H9 (cell line): Measurements from ENCODE around the gene CD46. TPM values are rescaled to one million over a fixed set of nuclear protein-coding genes. Genes with fewer than 3 reads are reported as not detected.

Experiments
- DNase-seq: peaks from one replicate; pipeline ENCODE4 v3.0.0-alpha.2; 2017
- H2AFZ ChIP-seq: one replicate; pipeline ENCODE4 v1.6.1; 2013; ENCODE audit warnings: mild to moderate bottlenecking, low read length, control low read depth, moderate library complexity
- H2AK5ac ChIP-seq: 2 replicates; pipeline ENCODE4 v1.6.1; 2013; ENCODE audit warnings: low read length, control low read depth, mixed read lengths; ENCODE audit not compliant: insufficient read length
- H2BK120ac ChIP-seq: one replicate; pipeline ENCODE4 v1.6.1; 2013; ENCODE audit warnings: low read depth, mild to moderate bottlenecking, low read length, control low read depth, inconsistent platforms; ENCODE audit not compliant: poor library complexity, severe bottlenecking
- H2BK12ac ChIP-seq: 2 replicates; pipeline ENCODE4 v1.6.1; 2013; ENCODE audit warnings: low read length, control low read depth, mixed read lengths, low read depth; ENCODE audit not compliant: insufficient read length
- H2BK15ac ChIP-seq: 2 replicates; pipeline ENCODE4 v1.6.1; 2013; ENCODE audit warnings: low read depth, low read length, control low read depth
- H2BK20ac ChIP-seq: one replicate; pipeline ENCODE4 v1.6.1; 2013; ENCODE audit warnings: low read depth, mild to moderate bottlenecking, low read length, control low read depth, inconsistent platforms; ENCODE audit not compliant: poor library complexity, severe bottlenecking
- H2BK5ac ChIP-seq: 2 replicates; pipeline ENCODE4 v1.6.1; 2013; ENCODE audit warnings: low read length, control low read depth, mixed read lengths; ENCODE audit not compliant: insufficient read length
- H3K14ac ChIP-seq: 2 replicates; pipeline ENCODE4 v1.6.1; 2013; ENCODE audit warnings: low read length, control low read depth; ENCODE audit not compliant: insufficient read depth
- H3K18ac ChIP-seq: 2 replicates; pipeline ENCODE4 v1.6.1; 2013; ENCODE audit warnings: low read depth, mild to moderate bottlenecking, mixed read lengths, low read length, control low read depth; ENCODE audit not compliant: insufficient read length
- H3K23ac ChIP-seq: 2 replicates; pipeline ENCODE4 v1.6.1; 2013; ENCODE audit warnings: low read length, control low read depth, mixed read lengths, low read depth; ENCODE audit not compliant: insufficient read length
- H3K23me2 ChIP-seq: 2 replicates; pipeline ENCODE4 v1.6.1; 2013; ENCODE audit warnings: low read depth, mild to moderate bottlenecking, mixed read lengths, low read length, control low read depth; ENCODE audit not compliant: insufficient read length, poor library complexity, severe bottlenecking
- H3K27ac ChIP-seq: 2 replicates; pipeline ENCODE4 v1.5.1; 2013; ENCODE audit warnings: low read length, control low read depth, mixed read lengths, low read depth; ENCODE audit not compliant: insufficient read length
- H3K27me3 ChIP-seq: 2 replicates; pipeline ENCODE4 v1.6.1; 2013; ENCODE audit warnings: low read length, control low read depth, inconsistent platforms; ENCODE audit not compliant: insufficient read depth
- H3K4ac ChIP-seq: 2 replicates; pipeline ENCODE4 v1.6.1; 2013; ENCODE audit warnings: low read depth, mild to moderate bottlenecking, control low read depth, inconsistent platforms, low read length, moderate library complexity
- H3K4me1 ChIP-seq: 2 replicates; pipeline ENCODE4 v1.6.1; 2013; ENCODE audit warnings: low read length, control low read depth, inconsistent platforms; ENCODE audit not compliant: insufficient read depth
- H3K4me2 ChIP-seq: 2 replicates; pipeline ENCODE4 v1.6.1; 2013; ENCODE audit warnings: low read length, control low read depth, mixed read lengths; ENCODE audit not compliant: insufficient read length, insufficient read depth
- H3K56ac ChIP-seq: 2 replicates; pipeline ENCODE4 v1.6.1; 2013; ENCODE audit warnings: low read depth, mild to moderate bottlenecking, mixed read lengths, low read length, control low read depth; ENCODE audit not compliant: insufficient read length
- H3K79me1 ChIP-seq: 2 replicates; pipeline ENCODE4 v1.6.1; 2013; ENCODE audit warnings: low read depth, mild to moderate bottlenecking, moderate library complexity, low read length, control low read depth, inconsistent platforms; ENCODE audit not compliant: insufficient read depth, poor library complexity, severe bottlenecking
- H3K79me2 ChIP-seq: 2 replicates; pipeline ENCODE4 v1.6.1; 2013; ENCODE audit warnings: low read length, control low read depth, inconsistent platforms; ENCODE audit not compliant: insufficient read depth
- H3K9ac ChIP-seq: 2 replicates; pipeline ENCODE4 v1.6.1; 2013; ENCODE audit warnings: low read length, control low read depth, mixed read lengths; ENCODE audit not compliant: insufficient read length; ENCODE audit errors: extremely low read depth
- H3K9me3 ChIP-seq: one replicate; pipeline ENCODE4 v1.6.1; 2013; ENCODE audit warnings: low read depth, low read length, inconsistent platforms; ENCODE audit not compliant: control insufficient read depth
- H3T11ph ChIP-seq: one replicate; pipeline ENCODE4 v1.6.1; 2013; ENCODE audit warnings: mild to moderate bottlenecking, low read length, control low read depth, inconsistent platforms
- H4K20me1 ChIP-seq: one replicate; pipeline ENCODE4 v1.6.1; 2013; ENCODE audit not compliant: control insufficient read depth, insufficient read length, insufficient read depth
- H4K5ac ChIP-seq: 2 replicates; pipeline ENCODE4 v1.6.1; 2013; ENCODE audit warnings: low read depth, mild to moderate bottlenecking, mixed read lengths, low read length, control low read depth; ENCODE audit not compliant: insufficient read length
- H4K8ac ChIP-seq: replicated peaks from 2 replicates; pipeline ENCODE4 v1.6.1; 2013; ENCODE audit warnings: low read length, control low read depth, mixed read lengths, low read depth; ENCODE audit not compliant: insufficient read length
- H4K91ac ChIP-seq: 2 replicates; pipeline ENCODE4 v1.6.1; 2013; ENCODE audit warnings: low read depth, mild to moderate bottlenecking, moderate library complexity, mixed read lengths, low read length, control low read depth; ENCODE audit not compliant: insufficient read length
- H3K27ac Mint-ChIP-seq, 3 experiments: 2 replicates in 2 of 3; 3 replicates in 1 of 3; pipeline ENCODE4 v1.8.0; 2020 to 2021; ENCODE audit warnings: mixed read lengths in 3 of 3, mild to moderate bottlenecking in 1 of 3, moderate library complexity in 1 of 3
- H3K27me3 Mint-ChIP-seq: 2 replicates; pipeline ENCODE4 v1.8.0; 2021; ENCODE audit warnings: low read depth, mild to moderate bottlenecking, moderate library complexity, mixed read lengths
- H3K36me3 Mint-ChIP-seq, 3 experiments: 2 replicates in 2 of 3; 3 replicates in 1 of 3; pipeline ENCODE4 v1.8.0; 2020 to 2021; ENCODE audit warnings: low read depth in 3 of 3, mixed read lengths in 3 of 3; ENCODE audit not compliant: insufficient read depth in 1 of 3
- H3K4me1 Mint-ChIP-seq, 2 experiments: 2 replicates each; pipeline ENCODE4 v1.8.0; 2020; ENCODE audit warnings: mixed read lengths in 2 of 2
- H3K4me3 Mint-ChIP-seq, 2 experiments: 2 replicates in 1 of 2; 3 replicates in 1 of 2; pipeline ENCODE4 v1.8.0; 2020 to 2021; ENCODE audit warnings: mild to moderate bottlenecking in 2 of 2, mixed read lengths in 2 of 2, moderate library complexity in 1 of 2
- H3K9me3 Mint-ChIP-seq, 2 experiments: 2 replicates in 1 of 2; 3 replicates in 1 of 2; pipeline ENCODE4 v1.8.0; 2020; ENCODE audit warnings: mild to moderate bottlenecking in 2 of 2, mixed read lengths in 2 of 2, moderate library complexity in 1 of 2
- WGBS: extraction: QIAGEN DNeasy Blood & Tissue Kit; methylation state at CpG from one replicate; pipeline ENCODE4 v1.1.7; 2013; ENCODE audit warnings: missing lambda C conversion rate, low lambda C conversion rate, mixed read lengths; ENCODE audit not compliant: insufficient read length; ENCODE audit errors: extremely low coverage; 5-methylcytosine and 5-hydroxymethylcytosine counted together
- total RNA-seq: library from RNA; stranded (reverse); gene quantifications from 2 replicates; pipeline ENCODE4 v1.2.1, GENCODE V29; 2021
- TF ChIP-seq, protein P1 (sequence below): fragments of 200-600 bp; sonication (generic); conservative IDR thresholded peaks from 3 replicates; pipeline ENCODE4 v1.8.0; 2021; ENCODE audit warnings: antibody characterized with exemption, mild to moderate bottlenecking

CD46 gene
- total RNA-seq, 1 experiment from 2014 or later: 89.2 TPM

- no peak overlapping the region for H4K91ac ChIP-seq
- H3K23ac ChIP-seq: no peak overlapping the region
- H3K9ac ChIP-seq: no peak overlapping the region
- no peak overlapping the region for H3K56ac ChIP-seq
- H2BK120ac ChIP-seq: no peak overlapping the region
- H2BK15ac ChIP-seq: no peak overlapping the region
- H3K4me3 Mint-ChIP-seq: no peak overlapping the region
- H3T11ph ChIP-seq: no peak overlapping the region
- no peak overlapping the region for H4K8ac ChIP-seq
- no peak overlapping the region for H2BK20ac ChIP-seq
- no peak overlapping the region for H3K14ac ChIP-seq
- no peaks in the 10 kb centered on the region for H3K27me3 Mint-ChIP-seq
- H4K5ac ChIP-seq: no peak overlapping the region
- no peak overlapping the region for H3K18ac ChIP-seq
- no peaks in the 10 kb centered on the region for H3K23me2 ChIP-seq
- H3K79me2 ChIP-seq: no peaks in the 10 kb centered on the region; the same call in 1 of the 2 replicates
- H2AK5ac ChIP-seq: no peak overlapping the region
- H3K9me3 ChIP-seq: no peaks in the 10 kb centered on the region
- H3K36me3 Mint-ChIP-seq: peaks cover 27 to 55% (median 51%) of the 10 kb centered on the region in 3 experiments
- no peak overlapping the region for H3K4ac ChIP-seq
- H3K9me3 Mint-ChIP-seq: peaks cover 4 to 7% of the 10 kb centered on the region in 2 experiments
- no peak overlapping the region for H2BK12ac ChIP-seq
- no CpG with 5 or more reads among the region's 1 CpG for WGBS
- H3K79me1 ChIP-seq: peaks cover 4% of the 10 kb centered on the region
- H2AFZ ChIP-seq: no peak overlapping the region
- TF ChIP-seq, protein P1, sequence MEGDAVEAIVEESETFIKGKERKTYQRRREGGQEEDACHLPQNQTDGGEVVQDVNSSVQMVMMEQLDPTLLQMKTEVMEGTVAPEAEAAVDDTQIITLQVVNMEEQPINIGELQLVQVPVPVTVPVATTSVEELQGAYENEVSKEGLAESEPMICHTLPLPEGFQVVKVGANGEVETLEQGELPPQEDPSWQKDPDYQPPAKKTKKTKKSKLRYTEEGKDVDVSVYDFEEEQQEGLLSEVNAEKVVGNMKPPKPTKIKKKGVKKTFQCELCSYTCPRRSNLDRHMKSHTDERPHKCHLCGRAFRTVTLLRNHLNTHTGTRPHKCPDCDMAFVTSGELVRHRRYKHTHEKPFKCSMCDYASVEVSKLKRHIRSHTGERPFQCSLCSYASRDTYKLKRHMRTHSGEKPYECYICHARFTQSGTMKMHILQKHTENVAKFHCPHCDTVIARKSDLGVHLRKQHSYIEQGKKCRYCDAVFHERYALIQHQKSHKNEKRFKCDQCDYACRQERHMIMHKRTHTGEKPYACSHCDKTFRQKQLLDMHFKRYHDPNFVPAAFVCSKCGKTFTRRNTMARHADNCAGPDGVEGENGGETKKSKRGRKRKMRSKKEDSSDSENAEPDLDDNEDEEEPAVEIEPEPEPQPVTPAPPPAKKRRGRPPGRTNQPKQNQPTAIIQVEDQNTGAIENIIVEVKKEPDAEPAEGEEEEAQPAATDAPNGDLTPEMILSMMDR: no peak
- no peaks in the 10 kb centered on the region for H3K4me1 Mint-ChIP-seq
- no peak overlapping the region; a peak in 1 of 7 replicates for H3K27ac Mint-ChIP-seq
- H3K27ac ChIP-seq: no peak overlapping the region
- no peak for DNase-seq
- no peak overlapping the region for H3K4me2 ChIP-seq
- H3K4me1 ChIP-seq: no peaks in the 10 kb centered on the region
- no peaks in the 10 kb centered on the region for H4K20me1 ChIP-seq
- H3K27me3 ChIP-seq: no peaks in the 10 kb centered on the region
- no peak overlapping the region for H2BK5ac ChIP-seq
These were observed 29.5 kb downstream of the CD46 start for GRCh38 chr1:207781312-207781711.
